Natural killer cell treated with Interleukin-12 subunit alpha and Interleukin-12 subunit beta and Interleukin-15 and Interleukin-18, amount 100 ng/mL, for 72 hours (primary cell): ENCODE data around the gene CBLL2. TPM values are rescaled to one million over a fixed set of nuclear protein-coding genes. Genes with fewer than 3 reads are reported as not detected.

Source experiments
- ATAC-seq, 2 donors: fragments of 150-1000 bp; cut with Tn5 transposase in 1 of 2; sonication (Bioruptor Pico), chemical (Tn5 transposase) in 1 of 2; 2 replicates each; pipeline ENCODE4 v1.10.0; 2021
- DNase-seq: peaks from one replicate; pipeline ENCODE4 v3.0.0; 2022; ENCODE audit warnings: low spot score
- H3K27ac Mint-ChIP-seq, 2 donors: 1 replicate in 1 of 2; 2 replicates in 1 of 2; pipeline ENCODE4 v1.8.0; 2022; ENCODE audit warnings: mixed read lengths in 2 of 2, mild to moderate bottlenecking in 1 of 2, moderate library complexity in 1 of 2
- H3K27me3 Mint-ChIP-seq, 2 donors: 1 replicate in 1 of 2; 2 replicates in 1 of 2; pipeline ENCODE4 v1.8.0; 2022; ENCODE audit warnings: mixed read lengths in 2 of 2
- H3K36me3 Mint-ChIP-seq: one replicate; pipeline ENCODE4 v1.8.0; 2022; ENCODE audit warnings: mixed read lengths
- H3K4me1 Mint-ChIP-seq, 2 donors: 1 replicate in 1 of 2; 2 replicates in 1 of 2; pipeline ENCODE4 v1.8.0; 2022; ENCODE audit warnings: low read depth in 2 of 2, mixed read lengths in 2 of 2, mild to moderate bottlenecking in 1 of 2
- H3K4me3 Mint-ChIP-seq: one replicate; pipeline ENCODE4 v1.8.0; 2022; ENCODE audit warnings: mixed read lengths
- H3K9me3 Mint-ChIP-seq: 2 replicates; pipeline ENCODE4 v1.8.0; 2022; ENCODE audit warnings: mixed read lengths
- total RNA-seq, 2 donors: library from RNA; stranded (reverse); gene quantifications; one replicate each; pipeline ENCODE4 v1.2.3, GENCODE V29; 2022

The CBLL2 gene
- total RNA-seq, 2 donors from 2014 or later: not detected

- peaks cover 0 to 5% of the 10 kb centered on the region in 2 donors for H3K27me3 Mint-ChIP-seq
- no peaks in the 10 kb centered on the region for H3K4me1 Mint-ChIP-seq
- H3K4me3 Mint-ChIP-seq: no peak overlapping the region
- no peaks in the 10 kb centered on the region for H3K36me3 Mint-ChIP-seq
- DNase-seq (no peak), ATAC-seq (no peak)
- H3K9me3 Mint-ChIP-seq: peaks cover 5% of the 10 kb centered on the region
- no peak overlapping the region for H3K27ac Mint-ChIP-seq
Observed at GRCh38 chrX:22310779-22311178, 38.1 kb downstream of the CBLL2 start.

- no peak for DNase-seq
- H3K27ac Mint-ChIP-seq: no peak overlapping the region
- peaks cover 5% of the 10 kb centered on the region for H3K9me3 Mint-ChIP-seq
- peaks cover 0 to 3% of the 10 kb centered on the region in 2 donors for H3K27me3 Mint-ChIP-seq
- ATAC-seq: no peak
- no peaks in the 10 kb centered on the region for H3K36me3 Mint-ChIP-seq
- no peak overlapping the region for H3K4me3 Mint-ChIP-seq
- H3K4me1 Mint-ChIP-seq: no peaks in the 10 kb centered on the region
Observed at GRCh38 chrX:22313766-22314165, 41.1 kb downstream of the CBLL2 start.

GRCh38 chrX:22314211-22314610 is 41.5 kb downstream of the CBLL2 start:
- H3K9me3 Mint-ChIP-seq: peaks cover 5% of the 10 kb centered on the region

GRCh38 chrX:22314692-22315091 is 42.0 kb downstream of the CBLL2 start:
- H3K4me1 Mint-ChIP-seq: no peaks in the 10 kb centered on the region
- ATAC-seq: no peak
- H3K27me3 Mint-ChIP-seq: peaks cover 0 to 3% of the 10 kb centered on the region in 2 donors
- H3K4me3 Mint-ChIP-seq: no peak overlapping the region
- H3K27ac Mint-ChIP-seq: no peak overlapping the region
- no peaks in the 10 kb centered on the region for H3K36me3 Mint-ChIP-seq
- DNase-seq: no peak
- H3K9me3 Mint-ChIP-seq: peaks cover 5% of the 10 kb centered on the region

More at GRCh38 chrX:22314211-22314610, 41.5 kb downstream of the CBLL2 start:
- H3K4me3 Mint-ChIP-seq: no peak overlapping the region
- H3K27ac Mint-ChIP-seq: no peak overlapping the region
- H3K27me3 Mint-ChIP-seq: peaks cover 0 to 3% of the 10 kb centered on the region in 2 donors
- ATAC-seq (no peak), DNase-seq (no peak)
- H3K36me3 Mint-ChIP-seq: no peaks in the 10 kb centered on the region
- no peaks in the 10 kb centered on the region for H3K4me1 Mint-ChIP-seq

- Mint-ChIP-seq H3K9me3 (peaks cover 5% of the 10 kb centered on the region), H3K27ac (no peak overlapping the region), H3K4me3 (no peak overlapping the region), H3K36me3 (no peaks in the 10 kb centered on the region), H3K4me1 (no peaks in the 10 kb centered on the region), H3K27me3 (peaks cover 0 to 3% of the 10 kb centered on the region in 2 donors)
- DNase-seq (no peak), ATAC-seq (no peak)
Observed at GRCh38 chrX:22315151-22315550, 42.4 kb downstream of the CBLL2 start.

GRCh38 chrX:22320236-22320873 is 47.6 kb downstream of the CBLL2 start:
- Mint-ChIP-seq H3K36me3 (no peaks in the 10 kb centered on the region), H3K9me3 (peaks cover 4% of the 10 kb centered on the region), H3K4me1 (no peaks in the 10 kb centered on the region), H3K27ac (no peak overlapping the region), H3K27me3 (peaks cover 0 to 4% of the 10 kb centered on the region in 2 donors), H3K4me3 (no peak overlapping the region)
- DNase-seq (no peak), ATAC-seq (no peak)

- peaks cover 0 to 4% of the 10 kb centered on the region in 2 donors for H3K27me3 Mint-ChIP-seq
- ATAC-seq: no peak
- no peaks in the 10 kb centered on the region for H3K36me3 Mint-ChIP-seq
- no peak overlapping the region for H3K27ac Mint-ChIP-seq
- H3K4me1 Mint-ChIP-seq: no peaks in the 10 kb centered on the region
- H3K9me3 Mint-ChIP-seq: peaks cover 4% of the 10 kb centered on the region
- H3K4me3 Mint-ChIP-seq: no peak overlapping the region
- DNase-seq: no peak
Observed at GRCh38 chrX:22323541-22323940, 50.8 kb downstream of the CBLL2 start.

Other genes starting within 250 kb of the CBLL2 start
- gene PHEX, start 240.6 kb upstream of the CBLL2 start, total RNA-seq: under 1 TPM; 0.10 to 0.45 TPM